Testis (tissue), 3 donors: ENCODE results near the gene BAD. TPM values are rescaled to one million over a fixed set of nuclear protein-coding genes. Genes with fewer than 3 reads are reported as not detected.
A peak's percentile ranks its signal among the peaks of the same experiment; 100 is the strongest.

ENCODE experiments used
- DNase-seq: peaks from one replicate; pipeline ENCODE4 v3.0.0-alpha.2; 2019
- H3K27ac ChIP-seq, 2 donors: fragments of 200-600 bp; sonication (generic); one replicate each; pipeline ENCODE4 v1.5.1; 2019
- H3K27me3 ChIP-seq: fragments of 200-600 bp; sonication (generic); one replicate; pipeline ENCODE4 v1.5.1; 2019
- H3K36me3 ChIP-seq: fragments of 200-600 bp; sonication (generic); one replicate; pipeline ENCODE4 v1.5.1; 2017; ENCODE audit warnings: low read depth; ENCODE audit errors: missing control alignments
- H3K4me1 ChIP-seq: fragments of 200-600 bp; sonication (generic); one replicate; pipeline ENCODE4 v1.5.1; 2019
- H3K4me3 ChIP-seq, 2 donors: fragments of 200-600 bp; sonication (generic); one replicate each; pipeline ENCODE4 v1.5.1; 2017 to 2019
- H3K9me3 ChIP-seq: fragments of 200-600 bp; sonication (generic); one replicate; pipeline ENCODE4 v1.5.1; 2017
- POLR2A ChIP-seq: fragments of 450-650 bp; IDR thresholded peaks from one replicate; pipeline ENCODE4 v1.6.1; 2017; ENCODE audit warnings: antibody characterized with exemption, mild to moderate bottlenecking, moderate library complexity
- WGBS, 2 donors: methylation state at CpG; one replicate each; pipeline ENCODE4 v1.1.5; 2018; 5-methylcytosine and 5-hydroxymethylcytosine counted together
- intact Hi-C: fragments of 100-400 bp; cut with DNase I; formaldehyde crosslinking; loops from one replicate; pipeline ENCODE4 v1.15.1; 2023; ENCODE audit warnings: low total_unique reads
- polyA plus RNA-seq: library from polyadenylated mRNA; stranded (reverse); fragments of 350-450 nt; fragmentation: Illumina TruSeq; extraction: RNeasy Lipid Tissue Mini Kit (QIAGEN cat#74804); gene quantifications from one replicate; pipeline ENCODE4 v1.2.3, GENCODE V29; 2014; ENCODE audit warnings: low read depth, low replicate concordance; ENCODE audit not compliant: insufficient read depth
- total RNA-seq, 2 donors: library from RNA; depleted of rRNA; stranded (reverse); fragments of >200 nt; gene quantifications; one replicate each; pipeline ENCODE4 v1.2.3, GENCODE V29; 2016
- TF ChIP-seq, protein P1 (sequence below), 3 experiments: fragments of 450-650 bp in 2 of 3; fragments of 200-600 bp in 1 of 3; sonication (generic) in 1 of 3; IDR thresholded peaks; one replicate each; pipeline ENCODE4 v1.5.1; 2016 to 2019; ENCODE audit warnings: antibody characterized with exemption in 3 of 3, mild to moderate bottlenecking in 2 of 3, moderate library complexity in 1 of 3

The BAD gene
- total and polyA plus RNA-seq, 3 donors from 2014 or later = 85.2 to 110 (median 88.7) TPM

DNA sequence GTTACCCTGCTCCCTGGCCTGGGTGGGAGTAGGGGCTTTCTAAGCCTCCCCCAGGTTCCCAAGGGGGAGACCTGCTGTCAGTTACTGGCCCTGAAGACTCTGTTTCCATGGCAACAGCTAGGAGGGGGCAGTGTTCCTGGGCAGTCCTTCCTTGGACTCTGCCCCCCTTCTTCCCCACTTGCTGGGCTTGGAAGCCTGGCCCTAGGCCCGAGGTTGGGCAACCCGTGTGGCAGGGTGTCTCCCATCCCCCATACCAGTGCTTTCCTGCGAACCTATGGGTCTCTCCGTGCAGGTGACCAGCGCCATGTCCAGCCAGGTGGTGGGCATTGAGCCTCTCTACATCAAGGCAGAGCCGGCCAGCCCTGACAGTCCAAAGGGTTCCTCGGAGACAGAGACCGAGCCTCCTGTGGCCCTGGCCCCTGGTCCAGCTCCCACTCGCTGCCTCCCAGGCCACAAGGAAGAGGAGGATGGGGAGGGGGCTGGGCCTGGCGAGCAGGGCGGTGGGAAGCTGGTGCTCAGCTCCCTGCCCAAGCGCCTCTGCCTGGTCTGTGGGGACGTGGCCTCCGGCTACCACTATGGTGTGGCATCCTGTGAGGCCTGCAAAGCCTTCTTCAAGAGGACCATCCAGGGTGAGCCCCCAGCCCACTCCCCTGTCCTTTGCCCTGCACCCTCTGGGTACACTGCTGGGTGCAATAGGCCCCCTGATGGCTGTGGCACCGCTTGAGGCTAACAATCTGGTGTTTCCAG lies 22.6 kb upstream of the BAD start:
- WGBS, 2 donors = 68 to 78% methylated on average over 8 to 15 of the region's 15 CpGs
- no peak for DNase-seq

DNA sequence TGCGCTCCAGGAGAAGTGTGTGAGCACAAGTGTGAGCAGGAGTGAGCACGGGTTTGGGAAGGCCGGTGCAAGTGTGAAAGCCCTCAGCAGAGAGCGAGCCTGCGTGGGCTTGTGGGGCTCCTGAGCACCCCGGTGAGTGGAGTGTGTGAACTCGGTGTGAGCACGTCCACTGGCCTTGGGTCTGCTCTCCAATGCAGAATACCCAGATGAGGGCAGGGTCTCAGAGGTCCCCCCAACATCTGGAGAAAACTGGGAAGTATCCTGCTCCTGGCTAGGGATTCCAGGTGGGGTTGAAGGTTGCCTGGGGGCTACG lies 22.1 kb upstream of the BAD start:
- H3K27me3 ChIP-seq = no peaks in the 10 kb centered on the region
- no peak for DNase-seq
- no peaks in the 10 kb centered on the region for H3K9me3 ChIP-seq
- intact Hi-C loops = no loop called here
- H3K36me3 ChIP-seq = no peaks in the 10 kb centered on the region
- H3K4me1 ChIP-seq = peaks cover 9% of the 10 kb centered on the region
- no peak for TF ChIP-seq POLR2A
- TF ChIP-seq, protein P1, sequence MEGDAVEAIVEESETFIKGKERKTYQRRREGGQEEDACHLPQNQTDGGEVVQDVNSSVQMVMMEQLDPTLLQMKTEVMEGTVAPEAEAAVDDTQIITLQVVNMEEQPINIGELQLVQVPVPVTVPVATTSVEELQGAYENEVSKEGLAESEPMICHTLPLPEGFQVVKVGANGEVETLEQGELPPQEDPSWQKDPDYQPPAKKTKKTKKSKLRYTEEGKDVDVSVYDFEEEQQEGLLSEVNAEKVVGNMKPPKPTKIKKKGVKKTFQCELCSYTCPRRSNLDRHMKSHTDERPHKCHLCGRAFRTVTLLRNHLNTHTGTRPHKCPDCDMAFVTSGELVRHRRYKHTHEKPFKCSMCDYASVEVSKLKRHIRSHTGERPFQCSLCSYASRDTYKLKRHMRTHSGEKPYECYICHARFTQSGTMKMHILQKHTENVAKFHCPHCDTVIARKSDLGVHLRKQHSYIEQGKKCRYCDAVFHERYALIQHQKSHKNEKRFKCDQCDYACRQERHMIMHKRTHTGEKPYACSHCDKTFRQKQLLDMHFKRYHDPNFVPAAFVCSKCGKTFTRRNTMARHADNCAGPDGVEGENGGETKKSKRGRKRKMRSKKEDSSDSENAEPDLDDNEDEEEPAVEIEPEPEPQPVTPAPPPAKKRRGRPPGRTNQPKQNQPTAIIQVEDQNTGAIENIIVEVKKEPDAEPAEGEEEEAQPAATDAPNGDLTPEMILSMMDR (IDR thresholded peaks at IDR 0.05) = no peak
- H3K4me3 ChIP-seq = peak overlapping the region; percentile 73 to 74
- WGBS, 2 donors = 26% methylated on average over 9 of the region's 9 CpGs; no CpG with 5 or more reads in 1 of the 2 donors
- peak overlapping the region; percentile 55 to 75 for H3K27ac ChIP-seq

More for the DNA sequence above, 22.6 kb upstream of the BAD start:
- no peaks in the 10 kb centered on the region for H3K27me3 ChIP-seq
- H3K27ac ChIP-seq = no peak overlapping the region
- no peaks in the 10 kb centered on the region for H3K9me3 ChIP-seq
- H3K36me3 ChIP-seq = no peaks in the 10 kb centered on the region
- intact Hi-C loops = no loop called here
- peaks cover 9% of the 10 kb centered on the region for H3K4me1 ChIP-seq
- TF ChIP-seq, protein P1 (IDR thresholded peaks at IDR 0.05) = no peak
- TF ChIP-seq POLR2A = no peak
- H3K4me3 ChIP-seq = no peak overlapping the region

DNA sequence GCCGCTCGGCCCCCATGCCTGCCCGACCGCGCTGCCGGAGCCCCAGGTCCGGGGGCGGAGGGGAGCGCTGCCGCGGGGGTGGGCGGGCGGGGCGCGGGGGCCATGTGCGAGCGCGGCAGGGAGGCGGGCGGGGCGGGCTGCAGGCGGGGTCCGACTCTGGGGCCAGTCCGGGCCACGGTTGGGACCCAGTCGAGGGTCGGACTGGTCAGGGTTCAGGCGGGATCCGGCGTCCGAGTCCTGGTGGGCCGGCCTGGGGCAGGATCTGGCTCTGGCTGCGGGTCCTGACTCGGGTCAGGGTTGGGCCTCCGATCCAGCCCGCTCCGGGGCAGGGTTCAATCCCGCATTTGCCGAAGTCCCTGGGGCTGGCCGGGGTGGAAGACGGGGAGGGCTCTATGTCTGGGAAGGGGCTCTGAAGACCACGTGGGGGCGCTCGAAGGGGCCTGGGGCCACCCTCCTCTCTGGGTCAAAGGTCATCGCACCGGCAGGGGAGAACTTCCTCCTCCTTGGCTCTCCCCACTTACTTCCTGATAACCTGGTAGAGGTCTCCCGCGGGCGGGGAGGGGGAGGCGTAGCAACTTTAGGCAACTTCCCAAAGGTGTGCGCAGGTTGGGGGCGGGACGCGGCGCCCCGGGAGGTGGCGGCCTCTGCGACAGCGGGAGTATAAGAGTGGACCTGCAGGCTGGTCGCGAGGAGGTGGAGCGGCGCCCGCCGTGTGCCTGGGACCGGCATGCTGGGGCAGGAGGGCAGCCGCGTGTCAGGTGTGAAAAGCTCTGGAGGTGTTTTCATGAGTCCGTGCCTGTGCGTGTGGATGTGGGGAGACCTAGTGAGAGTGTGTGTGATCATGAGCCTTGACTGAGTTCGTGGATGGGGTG lies 21.5 kb upstream of the BAD start:
- 0 to 2% methylated on average over 1 to 48 of the region's 71 CpGs for WGBS, 2 donors
- H3K27ac ChIP-seq = peak overlapping the region; percentile 55 to 75
- no peaks in the 10 kb centered on the region for H3K36me3 ChIP-seq
- no peaks in the 10 kb centered on the region for H3K27me3 ChIP-seq
- TF ChIP-seq, protein P1 (IDR thresholded peaks at IDR 0.05) = peak in 2 of 3 experiments; percentile 9 to 18
- no peak for TF ChIP-seq POLR2A
- peak overlapping the region; percentile 73 to 74 for H3K4me3 ChIP-seq
- intact Hi-C loops = no loop called here
- peak; percentile 72 for DNase-seq
- peaks cover 13% of the 10 kb centered on the region for H3K4me1 ChIP-seq
- no peaks in the 10 kb centered on the region for H3K9me3 ChIP-seq

DNA sequence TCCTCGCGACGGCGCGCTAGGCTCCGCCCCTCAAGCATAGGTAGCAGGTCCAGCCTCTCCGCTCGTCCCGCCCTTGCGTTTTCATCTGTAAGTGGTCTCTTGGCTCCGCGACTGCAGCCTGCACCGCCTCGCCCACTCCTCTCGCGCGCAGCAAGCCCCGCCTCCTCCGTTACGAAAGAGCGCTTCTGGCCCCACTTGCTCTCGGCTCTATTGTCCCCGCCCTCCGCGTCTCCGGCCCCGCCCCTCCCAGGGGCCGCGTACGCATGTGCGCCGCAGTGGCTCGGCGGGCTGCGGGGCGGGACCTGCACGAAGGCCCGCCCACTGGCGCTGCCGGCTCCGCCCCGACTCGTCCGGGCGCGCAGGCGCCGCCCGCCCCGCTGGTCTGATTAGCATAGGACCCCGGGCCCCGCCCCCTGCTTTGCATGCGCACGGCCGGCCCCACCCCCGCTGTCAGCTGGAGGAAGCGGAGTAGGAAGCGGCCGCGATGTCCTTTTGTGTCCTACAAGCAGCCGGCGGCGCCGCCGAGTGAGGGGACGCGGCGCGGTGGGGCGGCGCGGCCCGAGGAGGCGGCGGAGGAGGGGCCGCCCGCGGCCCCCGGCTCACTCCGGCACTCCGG lies 20.7 kb upstream of the BAD start, which contains the start of gene ESRRA:
Gene ESRRA, plus strand, starts transcription at position 450 of the 616 bp plus-strand sequence. CDS start 1,656 bp downstream, outside the sequence.
- intact Hi-C loops = no loop called here
- no peaks in the 10 kb centered on the region for H3K36me3 ChIP-seq
- no peaks in the 10 kb centered on the region for H3K27me3 ChIP-seq
- DNase-seq = peak; percentile 100
- H3K9me3 ChIP-seq = no peaks in the 10 kb centered on the region
- H3K4me3 ChIP-seq = peak within 1 kb of the TSS; percentile 73 to 74
- TF ChIP-seq, protein P1 (IDR thresholded peaks at IDR 0.05) = no peak
- peak; percentile 26 for TF ChIP-seq POLR2A
- H3K4me1 ChIP-seq = peaks cover 20% of the 10 kb centered on the region
- WGBS, 2 donors = 1% methylated on average over 20 to 81 of the region's 81 CpGs
- peak within 1 kb of the TSS; percentile 76 to 95 for H3K27ac ChIP-seq
